OCI-LY3 (cell line): ENCODE data around the gene VPS13D.

Source experiments
- EZH2phosphoT487 ChIP-seq: fragments of 200-600 bp; shearing (Covaris generic); IDR thresholded peaks from 2 replicates; pipeline ENCODE4 v1.6.1; 2018; ENCODE audit warnings: antibody characterized with exemption, mixed run types, low read depth
- TF ChIP-seq, protein P1 (sequence below): fragments of 200-600, 300-600 bp; sonication (generic); IDR thresholded peaks from 2 replicates; pipeline ENCODE4 v1.5.1; 2014; ENCODE audit warnings: antibody characterized with exemption, low read length, low read depth

DNA sequence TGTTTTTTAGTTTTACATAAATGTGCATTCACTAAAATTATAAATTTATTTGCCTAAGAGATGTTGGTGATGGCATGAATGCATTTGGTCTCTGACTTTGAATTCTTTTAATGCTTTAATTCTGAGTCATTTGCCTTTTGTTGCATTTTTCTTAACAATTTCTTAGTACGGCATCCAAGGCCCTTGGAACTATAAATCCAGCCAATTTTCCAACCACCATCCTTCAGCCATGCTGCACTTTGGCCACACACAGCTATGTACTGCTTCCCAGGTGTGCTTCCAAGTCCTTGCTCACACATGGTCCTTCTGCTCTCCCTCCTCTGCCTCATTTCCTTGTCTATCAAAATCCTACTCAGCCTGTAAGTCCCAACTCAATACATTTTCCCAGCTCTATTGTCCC lies 227.1 kb downstream of the VPS13D start:
- TF ChIP-seq, protein P1, sequence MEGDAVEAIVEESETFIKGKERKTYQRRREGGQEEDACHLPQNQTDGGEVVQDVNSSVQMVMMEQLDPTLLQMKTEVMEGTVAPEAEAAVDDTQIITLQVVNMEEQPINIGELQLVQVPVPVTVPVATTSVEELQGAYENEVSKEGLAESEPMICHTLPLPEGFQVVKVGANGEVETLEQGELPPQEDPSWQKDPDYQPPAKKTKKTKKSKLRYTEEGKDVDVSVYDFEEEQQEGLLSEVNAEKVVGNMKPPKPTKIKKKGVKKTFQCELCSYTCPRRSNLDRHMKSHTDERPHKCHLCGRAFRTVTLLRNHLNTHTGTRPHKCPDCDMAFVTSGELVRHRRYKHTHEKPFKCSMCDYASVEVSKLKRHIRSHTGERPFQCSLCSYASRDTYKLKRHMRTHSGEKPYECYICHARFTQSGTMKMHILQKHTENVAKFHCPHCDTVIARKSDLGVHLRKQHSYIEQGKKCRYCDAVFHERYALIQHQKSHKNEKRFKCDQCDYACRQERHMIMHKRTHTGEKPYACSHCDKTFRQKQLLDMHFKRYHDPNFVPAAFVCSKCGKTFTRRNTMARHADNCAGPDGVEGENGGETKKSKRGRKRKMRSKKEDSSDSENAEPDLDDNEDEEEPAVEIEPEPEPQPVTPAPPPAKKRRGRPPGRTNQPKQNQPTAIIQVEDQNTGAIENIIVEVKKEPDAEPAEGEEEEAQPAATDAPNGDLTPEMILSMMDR = no peak
- TF ChIP-seq EZH2phosphoT487 = no peak
